H9 (cell line): ENCODE data around the gene STX8. TPM values are rescaled to one million over a fixed set of nuclear protein-coding genes. Genes with fewer than 3 reads are reported as not detected.

Source experiments
- DNase-seq: peaks from one replicate; pipeline ENCODE4 v3.0.0-alpha.2; 2017
- H2AFZ ChIP-seq: one replicate; pipeline ENCODE4 v1.6.1; 2013; ENCODE audit warnings: mild to moderate bottlenecking, low read length, control low read depth, moderate library complexity
- H2AK5ac ChIP-seq: 2 replicates; pipeline ENCODE4 v1.6.1; 2013; ENCODE audit warnings: low read length, control low read depth, mixed read lengths; ENCODE audit not compliant: insufficient read length
- H2BK120ac ChIP-seq: one replicate; pipeline ENCODE4 v1.6.1; 2013; ENCODE audit warnings: low read depth, mild to moderate bottlenecking, low read length, control low read depth, inconsistent platforms; ENCODE audit not compliant: poor library complexity, severe bottlenecking
- H2BK12ac ChIP-seq: 2 replicates; pipeline ENCODE4 v1.6.1; 2013; ENCODE audit warnings: low read length, control low read depth, mixed read lengths, low read depth; ENCODE audit not compliant: insufficient read length
- H2BK15ac ChIP-seq: 2 replicates; pipeline ENCODE4 v1.6.1; 2013; ENCODE audit warnings: low read depth, low read length, control low read depth
- H2BK20ac ChIP-seq: one replicate; pipeline ENCODE4 v1.6.1; 2013; ENCODE audit warnings: low read depth, mild to moderate bottlenecking, low read length, control low read depth, inconsistent platforms; ENCODE audit not compliant: poor library complexity, severe bottlenecking
- H2BK5ac ChIP-seq: 2 replicates; pipeline ENCODE4 v1.6.1; 2013; ENCODE audit warnings: low read length, control low read depth, mixed read lengths; ENCODE audit not compliant: insufficient read length
- H3K14ac ChIP-seq: 2 replicates; pipeline ENCODE4 v1.6.1; 2013; ENCODE audit warnings: low read length, control low read depth; ENCODE audit not compliant: insufficient read depth
- H3K18ac ChIP-seq: 2 replicates; pipeline ENCODE4 v1.6.1; 2013; ENCODE audit warnings: low read depth, mild to moderate bottlenecking, mixed read lengths, low read length, control low read depth; ENCODE audit not compliant: insufficient read length
- H3K23ac ChIP-seq: 2 replicates; pipeline ENCODE4 v1.6.1; 2013; ENCODE audit warnings: low read length, control low read depth, mixed read lengths, low read depth; ENCODE audit not compliant: insufficient read length
- H3K23me2 ChIP-seq: 2 replicates; pipeline ENCODE4 v1.6.1; 2013; ENCODE audit warnings: low read depth, mild to moderate bottlenecking, mixed read lengths, low read length, control low read depth; ENCODE audit not compliant: insufficient read length, poor library complexity, severe bottlenecking
- H3K27ac ChIP-seq: 2 replicates; pipeline ENCODE4 v1.5.1; 2013; ENCODE audit warnings: low read length, control low read depth, mixed read lengths, low read depth; ENCODE audit not compliant: insufficient read length
- H3K27me3 ChIP-seq: 2 replicates; pipeline ENCODE4 v1.6.1; 2013; ENCODE audit warnings: low read length, control low read depth, inconsistent platforms; ENCODE audit not compliant: insufficient read depth
- H3K4ac ChIP-seq: 2 replicates; pipeline ENCODE4 v1.6.1; 2013; ENCODE audit warnings: low read depth, mild to moderate bottlenecking, control low read depth, inconsistent platforms, low read length, moderate library complexity
- H3K4me1 ChIP-seq: 2 replicates; pipeline ENCODE4 v1.6.1; 2013; ENCODE audit warnings: low read length, control low read depth, inconsistent platforms; ENCODE audit not compliant: insufficient read depth
- H3K4me2 ChIP-seq: 2 replicates; pipeline ENCODE4 v1.6.1; 2013; ENCODE audit warnings: low read length, control low read depth, mixed read lengths; ENCODE audit not compliant: insufficient read length, insufficient read depth
- H3K56ac ChIP-seq: 2 replicates; pipeline ENCODE4 v1.6.1; 2013; ENCODE audit warnings: low read depth, mild to moderate bottlenecking, mixed read lengths, low read length, control low read depth; ENCODE audit not compliant: insufficient read length
- H3K79me1 ChIP-seq: 2 replicates; pipeline ENCODE4 v1.6.1; 2013; ENCODE audit warnings: low read depth, mild to moderate bottlenecking, moderate library complexity, low read length, control low read depth, inconsistent platforms; ENCODE audit not compliant: insufficient read depth, poor library complexity, severe bottlenecking
- H3K79me2 ChIP-seq: 2 replicates; pipeline ENCODE4 v1.6.1; 2013; ENCODE audit warnings: low read length, control low read depth, inconsistent platforms; ENCODE audit not compliant: insufficient read depth
- H3K9ac ChIP-seq: 2 replicates; pipeline ENCODE4 v1.6.1; 2013; ENCODE audit warnings: low read length, control low read depth, mixed read lengths; ENCODE audit not compliant: insufficient read length; ENCODE audit errors: extremely low read depth
- H3K9me3 ChIP-seq: one replicate; pipeline ENCODE4 v1.6.1; 2013; ENCODE audit warnings: low read depth, low read length, inconsistent platforms; ENCODE audit not compliant: control insufficient read depth
- H3T11ph ChIP-seq: one replicate; pipeline ENCODE4 v1.6.1; 2013; ENCODE audit warnings: mild to moderate bottlenecking, low read length, control low read depth, inconsistent platforms
- H4K20me1 ChIP-seq: one replicate; pipeline ENCODE4 v1.6.1; 2013; ENCODE audit not compliant: control insufficient read depth, insufficient read length, insufficient read depth
- H4K5ac ChIP-seq: 2 replicates; pipeline ENCODE4 v1.6.1; 2013; ENCODE audit warnings: low read depth, mild to moderate bottlenecking, mixed read lengths, low read length, control low read depth; ENCODE audit not compliant: insufficient read length
- H4K8ac ChIP-seq: replicated peaks from 2 replicates; pipeline ENCODE4 v1.6.1; 2013; ENCODE audit warnings: low read length, control low read depth, mixed read lengths, low read depth; ENCODE audit not compliant: insufficient read length
- H4K91ac ChIP-seq: 2 replicates; pipeline ENCODE4 v1.6.1; 2013; ENCODE audit warnings: low read depth, mild to moderate bottlenecking, moderate library complexity, mixed read lengths, low read length, control low read depth; ENCODE audit not compliant: insufficient read length
- H3K27ac Mint-ChIP-seq, 3 experiments: 2 replicates in 2 of 3; 3 replicates in 1 of 3; pipeline ENCODE4 v1.8.0; 2020 to 2021; ENCODE audit warnings: mixed read lengths in 3 of 3, mild to moderate bottlenecking in 1 of 3, moderate library complexity in 1 of 3
- H3K27me3 Mint-ChIP-seq: 2 replicates; pipeline ENCODE4 v1.8.0; 2021; ENCODE audit warnings: low read depth, mild to moderate bottlenecking, moderate library complexity, mixed read lengths
- H3K36me3 Mint-ChIP-seq, 3 experiments: 2 replicates in 2 of 3; 3 replicates in 1 of 3; pipeline ENCODE4 v1.8.0; 2020 to 2021; ENCODE audit warnings: low read depth in 3 of 3, mixed read lengths in 3 of 3; ENCODE audit not compliant: insufficient read depth in 1 of 3
- H3K4me1 Mint-ChIP-seq, 2 experiments: 2 replicates each; pipeline ENCODE4 v1.8.0; 2020; ENCODE audit warnings: mixed read lengths in 2 of 2
- H3K4me3 Mint-ChIP-seq, 2 experiments: 2 replicates in 1 of 2; 3 replicates in 1 of 2; pipeline ENCODE4 v1.8.0; 2020 to 2021; ENCODE audit warnings: mild to moderate bottlenecking in 2 of 2, mixed read lengths in 2 of 2, moderate library complexity in 1 of 2
- H3K9me3 Mint-ChIP-seq, 2 experiments: 2 replicates in 1 of 2; 3 replicates in 1 of 2; pipeline ENCODE4 v1.8.0; 2020; ENCODE audit warnings: mild to moderate bottlenecking in 2 of 2, mixed read lengths in 2 of 2, moderate library complexity in 1 of 2
- WGBS: extraction: QIAGEN DNeasy Blood & Tissue Kit; methylation state at CpG from one replicate; pipeline ENCODE4 v1.1.7; 2013; ENCODE audit warnings: missing lambda C conversion rate, low lambda C conversion rate, mixed read lengths; ENCODE audit not compliant: insufficient read length; ENCODE audit errors: extremely low coverage; 5-methylcytosine and 5-hydroxymethylcytosine counted together
- total RNA-seq: library from RNA; stranded (reverse); gene quantifications from 2 replicates; pipeline ENCODE4 v1.2.1, GENCODE V29; 2021
- TF ChIP-seq, protein P1 (sequence below): fragments of 200-600 bp; sonication (generic); conservative IDR thresholded peaks from 3 replicates; pipeline ENCODE4 v1.8.0; 2021; ENCODE audit warnings: antibody characterized with exemption, mild to moderate bottlenecking

Gene STX8
- total RNA-seq, 1 experiment from 2014 or later: 55.1 TPM

DNA sequence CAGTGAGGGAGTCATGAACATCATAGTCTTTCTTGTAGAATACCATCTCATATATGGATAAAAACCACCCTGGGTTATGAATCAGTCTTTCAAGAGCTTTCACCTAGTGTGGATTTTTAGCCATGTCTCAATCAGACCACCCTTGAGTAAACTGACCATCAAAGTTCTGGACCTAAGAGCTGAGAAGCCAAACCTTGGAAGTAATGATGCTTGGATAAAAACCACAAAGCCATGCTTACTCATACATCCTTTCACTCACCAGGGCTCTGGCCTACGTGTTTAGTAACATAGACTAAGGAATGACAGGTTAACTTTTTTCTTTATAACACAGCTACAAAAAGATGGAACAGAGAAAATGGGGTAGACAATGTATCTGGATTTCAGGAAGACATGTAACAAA is 167.2 kb downstream of the STX8 start:
- H4K8ac ChIP-seq: no peak overlapping the region
- no peak overlapping the region for H3K18ac ChIP-seq
- Mint-ChIP-seq H3K9me3 (no peaks in the 10 kb centered on the region), H3K27me3 (no peaks in the 10 kb centered on the region), H3K36me3 (no peaks in the 10 kb centered on the region), H3K4me3 (no peak overlapping the region), H3K27ac (no peak overlapping the region), H3K4me1 (peaks cover 18 to 21% of the 10 kb centered on the region in 2 experiments)
- no peaks in the 10 kb centered on the region for H3K9me3 ChIP-seq
- no peak overlapping the region for H2AFZ ChIP-seq
- no peak overlapping the region for H2BK120ac ChIP-seq
- H3K23me2 ChIP-seq: no peaks in the 10 kb centered on the region
- H4K91ac ChIP-seq: no peak overlapping the region
- H3K27ac ChIP-seq: no peak overlapping the region
- H2BK5ac ChIP-seq: no peak overlapping the region
- no peak overlapping the region for H2BK20ac ChIP-seq
- no peak overlapping the region for H3T11ph ChIP-seq
- H3K4me1 ChIP-seq: no peaks in the 10 kb centered on the region
- H3K4ac ChIP-seq: no peak overlapping the region
- DNase-seq: no peak
- no CpG with 5 or more reads among the region's 1 CpG for WGBS
- TF ChIP-seq, protein P1, sequence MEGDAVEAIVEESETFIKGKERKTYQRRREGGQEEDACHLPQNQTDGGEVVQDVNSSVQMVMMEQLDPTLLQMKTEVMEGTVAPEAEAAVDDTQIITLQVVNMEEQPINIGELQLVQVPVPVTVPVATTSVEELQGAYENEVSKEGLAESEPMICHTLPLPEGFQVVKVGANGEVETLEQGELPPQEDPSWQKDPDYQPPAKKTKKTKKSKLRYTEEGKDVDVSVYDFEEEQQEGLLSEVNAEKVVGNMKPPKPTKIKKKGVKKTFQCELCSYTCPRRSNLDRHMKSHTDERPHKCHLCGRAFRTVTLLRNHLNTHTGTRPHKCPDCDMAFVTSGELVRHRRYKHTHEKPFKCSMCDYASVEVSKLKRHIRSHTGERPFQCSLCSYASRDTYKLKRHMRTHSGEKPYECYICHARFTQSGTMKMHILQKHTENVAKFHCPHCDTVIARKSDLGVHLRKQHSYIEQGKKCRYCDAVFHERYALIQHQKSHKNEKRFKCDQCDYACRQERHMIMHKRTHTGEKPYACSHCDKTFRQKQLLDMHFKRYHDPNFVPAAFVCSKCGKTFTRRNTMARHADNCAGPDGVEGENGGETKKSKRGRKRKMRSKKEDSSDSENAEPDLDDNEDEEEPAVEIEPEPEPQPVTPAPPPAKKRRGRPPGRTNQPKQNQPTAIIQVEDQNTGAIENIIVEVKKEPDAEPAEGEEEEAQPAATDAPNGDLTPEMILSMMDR: no peak
- H3K56ac ChIP-seq: no peak overlapping the region
- H2BK12ac ChIP-seq: no peak overlapping the region
- no peak overlapping the region for H2BK15ac ChIP-seq
- H3K79me2 ChIP-seq: no peaks in the 10 kb centered on the region
- no peaks in the 10 kb centered on the region for H4K20me1 ChIP-seq
- H3K9ac ChIP-seq: no peak overlapping the region
- H3K14ac ChIP-seq: no peak overlapping the region
- H3K23ac ChIP-seq: no peak overlapping the region
- H4K5ac ChIP-seq: no peak overlapping the region
- H3K79me1 ChIP-seq: no peaks in the 10 kb centered on the region
- H3K27me3 ChIP-seq: no peaks in the 10 kb centered on the region
- H3K4me2 ChIP-seq: no peak overlapping the region
- no peak overlapping the region for H2AK5ac ChIP-seq
